NT2/D1 (cell line): Measurements from ENCODE around the gene DENND4C.
"Not testable (repeated sequence)": the region's sequence is repeated elsewhere in the genome, so short reads cannot be mapped to it uniquely, and the experiment has no call there.

Source experiments
- SUZ12 ChIP-seq: IDR thresholded peaks from 2 replicates; pipeline ENCODE4 v1.6.1; 2011; ENCODE audit not compliant: insufficient read length, insufficient read depth; ENCODE audit errors: extremely low read depth
- YY1 ChIP-seq: IDR thresholded peaks from 2 replicates; pipeline ENCODE4 v1.6.1; 2011; ENCODE audit not compliant: insufficient read length, insufficient read depth
- ZNF274 ChIP-seq: IDR thresholded peaks from 2 replicates; pipeline ENCODE4 v1.6.1; 2011; ENCODE audit warnings: mild to moderate bottlenecking, low read depth, low read length

GRCh38 chr9:19403231-19403630 lies 172.7 kb downstream of the DENND4C start:
- TF ChIP-seq YY1, SUZ12, ZNF274: not testable (repeated sequence)
